NCI-H82 treated with DMSO at 0.1 percent for 48 hours (cell line): ENCODE data around the gene DSTN.
A peak's percentile ranks its signal among the peaks of the same experiment; 100 is the strongest.

Experiments used
- DNase-seq: peaks from one replicate; lab custom pipeline; 2025; ENCODE audit not compliant: unreplicated experiment; lab: John Stamatoyannopoulos, UW

The DSTN gene

GRCh38 chr20:17545127-17545526 lies 24.7 kb upstream of the DSTN start:
- DNase-seq: no peak

GRCh38 chr20:17549131-17549530 lies 20.7 kb upstream of the DSTN start:
- no peak for DNase-seq

DNA sequence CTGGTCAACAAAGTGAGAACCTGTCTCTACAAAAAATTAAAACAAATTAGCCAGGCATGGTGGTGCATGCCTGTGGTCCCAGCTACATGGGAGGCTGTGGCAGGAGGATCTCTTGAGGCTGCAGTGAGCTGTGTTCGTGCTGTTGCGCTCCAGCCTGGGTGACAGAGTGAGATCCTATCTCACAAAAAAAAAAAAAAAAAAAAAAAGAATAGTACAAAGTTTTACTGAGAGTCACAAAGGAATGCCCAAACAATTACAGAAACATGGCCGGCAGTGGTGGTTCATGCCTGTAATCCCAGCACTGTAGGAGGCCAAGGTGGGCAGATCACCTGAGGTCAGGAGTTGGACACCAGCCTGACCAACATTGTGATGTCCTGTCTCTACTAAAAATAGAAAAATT lies 14.8 kb upstream of the DSTN start:
- DNase-seq: no peak

GRCh38 chr20:17556837-17557674 lies 12.8 kb upstream of the DSTN start:
- no peak for DNase-seq

- DNase-seq: no peak
Measured at GRCh38 chr20:17557675-17558006, 12.2 kb upstream of the DSTN start.

GRCh38 chr20:17558154-17558940 lies 11.5 kb upstream of the DSTN start:
- no peak for DNase-seq

DNA sequence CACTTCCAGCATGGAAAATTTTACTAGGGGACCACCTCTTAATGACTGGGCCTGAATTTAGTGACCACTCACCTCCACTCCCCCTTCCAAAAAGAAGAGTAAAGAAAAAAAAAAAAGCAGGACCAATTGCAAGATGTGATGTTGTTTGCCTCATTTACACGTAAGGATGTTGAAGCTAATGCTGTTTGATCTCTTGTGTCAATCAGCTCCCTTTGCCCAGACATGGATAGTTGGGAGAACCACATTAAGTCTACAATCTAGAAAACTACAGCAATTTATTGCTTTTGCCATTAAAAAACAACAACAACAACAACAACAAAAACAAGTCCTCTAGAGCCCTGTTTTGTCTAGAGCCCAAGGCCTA lies 11.0 kb upstream of the DSTN start:
- no peak for DNase-seq

DNA sequence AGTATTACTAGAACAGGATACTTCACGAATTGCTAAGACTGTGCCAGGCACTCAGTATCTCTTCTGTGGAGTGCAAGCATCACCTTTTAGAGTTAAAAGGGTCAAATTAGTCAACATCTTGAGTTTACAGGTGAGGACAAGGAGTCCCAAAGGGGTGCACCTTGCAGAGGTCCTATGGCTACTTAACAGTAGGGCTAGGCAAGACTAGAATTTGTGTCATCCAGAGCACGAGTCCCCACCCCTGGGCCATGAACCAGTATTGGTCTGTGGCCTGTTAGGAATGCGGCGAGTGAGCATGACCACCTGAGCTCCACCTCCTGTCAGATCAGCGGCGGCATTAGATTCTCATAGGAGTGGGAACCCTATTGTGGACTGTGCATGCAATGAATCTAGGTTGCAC lies 10.5 kb upstream of the DSTN start:
- DNase-seq: no peak

DNA sequence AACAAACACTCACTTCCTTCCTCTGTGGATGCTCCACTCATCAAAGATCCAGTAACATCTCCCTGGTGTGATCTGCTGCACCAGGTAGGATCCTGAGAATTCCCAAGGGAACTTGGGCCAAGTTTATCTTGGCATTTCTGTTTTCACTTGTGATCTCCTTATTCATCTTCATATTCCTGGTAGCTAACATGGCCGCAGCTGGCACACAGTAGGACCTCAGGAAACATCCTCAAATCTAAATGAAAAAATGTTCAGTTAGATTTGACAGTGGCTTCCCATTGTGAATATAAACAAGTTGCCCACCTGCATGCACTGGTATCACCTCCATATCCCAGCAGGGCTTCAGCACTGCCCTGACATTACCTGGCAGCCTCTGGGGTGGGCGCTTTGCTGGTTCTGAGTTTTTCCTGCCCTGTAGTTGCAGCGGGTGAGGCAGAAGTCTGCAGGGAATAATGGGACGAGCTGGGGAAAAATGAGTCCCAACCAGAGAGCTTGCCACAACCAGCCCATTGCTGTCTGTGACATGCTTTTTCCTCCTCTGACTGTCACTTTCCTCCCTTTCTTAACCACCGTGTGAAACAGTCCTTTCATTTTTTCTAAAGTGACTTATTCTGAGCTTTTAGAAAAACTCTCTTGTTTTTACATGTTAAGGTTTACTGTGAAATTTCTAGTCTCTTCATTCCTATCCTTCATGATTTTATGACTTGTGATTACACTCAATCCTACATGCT lies 9.4 kb upstream of the DSTN start:
- no peak for DNase-seq

DNA sequence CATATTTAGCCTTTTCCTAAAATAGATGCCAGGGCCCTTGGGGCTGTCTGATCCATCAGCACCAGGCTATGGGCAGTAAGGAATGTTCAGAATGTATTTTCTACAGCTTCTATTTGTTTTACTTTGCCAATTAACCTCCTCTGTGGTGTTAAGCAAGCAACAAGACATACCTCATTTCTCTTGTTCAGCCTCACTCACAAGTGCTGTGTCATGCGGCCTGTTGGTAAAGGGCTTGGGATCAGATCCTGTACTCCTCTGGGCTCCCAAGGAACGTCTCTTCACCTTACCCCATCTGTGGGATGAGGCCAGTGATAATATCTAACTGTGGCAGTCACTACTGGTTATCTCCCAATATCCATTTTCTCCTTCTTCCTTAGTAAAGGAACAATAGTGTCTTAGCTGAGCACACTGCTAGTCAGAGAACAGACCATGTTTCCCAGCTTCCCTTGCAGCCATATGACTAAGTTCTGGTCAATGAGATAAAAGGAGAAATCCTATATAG lies 7.0 kb upstream of the DSTN start:
- DNase-seq: no peak

- no peak for DNase-seq
Measured at GRCh38 chr20:17565169-17565845, 4.6 kb upstream of the DSTN start.

- DNase-seq: no peak
Measured at GRCh38 chr20:17566345-17566744, 3.5 kb upstream of the DSTN start.

GRCh38 chr20:17568045-17568788 lies 1.7 kb upstream of the DSTN start:
- no peak for DNase-seq

- peak; percentile 11 for DNase-seq
Measured at GRCh38 chr20:17568972-17569521, 828 bp upstream of the DSTN start.

DNA sequence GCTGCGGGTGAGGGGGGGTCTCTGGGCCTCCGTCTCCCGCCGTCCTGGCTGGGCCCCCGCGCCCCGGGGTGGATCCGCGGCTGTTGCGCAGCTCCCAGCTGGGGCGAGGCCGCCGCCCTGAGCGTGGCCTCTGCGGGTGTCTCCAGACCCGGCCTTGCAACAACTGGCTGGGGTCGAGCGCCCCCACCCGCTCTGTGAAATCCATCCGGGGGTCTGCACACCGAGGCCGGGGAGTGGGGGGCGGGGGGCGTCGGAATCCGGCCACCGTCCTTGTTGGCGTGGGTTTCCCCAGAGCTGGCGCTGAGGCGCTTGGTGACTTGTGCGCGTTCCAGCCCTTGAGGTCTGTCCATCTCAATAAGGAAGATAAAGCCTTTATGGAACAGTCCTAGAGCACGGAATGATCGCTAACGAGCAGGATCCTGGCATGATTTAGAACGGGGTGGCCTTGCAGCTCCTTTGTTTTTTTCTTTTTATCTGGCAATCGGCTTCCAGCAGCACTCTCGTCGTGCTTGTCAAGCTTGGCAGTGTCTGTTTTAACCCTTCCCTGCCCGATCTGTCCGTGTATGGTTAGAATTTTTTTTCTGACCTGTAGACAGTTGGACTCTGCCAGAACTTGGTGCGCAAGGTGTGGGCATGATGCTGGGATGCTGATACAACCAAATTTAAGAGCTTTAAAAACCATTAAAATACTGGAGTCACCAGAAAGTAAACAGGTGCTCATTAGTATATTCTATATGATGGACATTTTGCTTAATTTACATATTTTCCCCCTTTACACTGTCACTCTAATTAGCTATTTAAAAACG lies 675 bp downstream of the DSTN start:
- no peak for DNase-seq

GRCh38 chr20:17571153-17571527 lies 1.3 kb downstream of the DSTN start:
- no peak for DNase-seq

- DNase-seq: no peak
Measured at GRCh38 chr20:17572034-17572638, 2.3 kb downstream of the DSTN start.

GRCh38 chr20:17573463-17573862 lies 3.6 kb downstream of the DSTN start:
- no peak for DNase-seq

DNA sequence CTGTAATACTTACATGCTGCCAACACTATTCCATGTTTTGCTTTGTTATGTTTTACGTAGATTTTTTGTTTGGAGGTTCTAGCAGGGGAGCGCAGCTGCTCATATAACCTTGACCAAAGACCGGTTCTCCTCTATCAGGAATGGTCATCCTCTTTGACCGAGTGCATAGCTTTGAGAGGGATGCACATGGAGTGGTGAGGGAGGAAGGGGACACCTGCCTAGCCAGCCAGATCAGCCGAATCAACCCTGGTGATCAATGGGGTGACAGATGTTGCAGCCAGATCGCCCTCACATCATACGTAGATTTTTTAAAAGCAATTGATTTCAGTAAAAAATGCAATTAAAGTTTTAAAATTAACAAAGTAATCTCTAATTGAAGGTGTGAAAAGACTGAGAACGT lies 6.3 kb downstream of the DSTN start:
- no peak for DNase-seq
